Neural crest cell (in vitro differentiated cells): ENCODE measurements around the gene ZFAND2B. TPM values are rescaled to one million over a fixed set of nuclear protein-coding genes. Genes with fewer than 3 reads are reported as not detected.

Experiments
- DNase-seq: peaks from one replicate; pipeline ENCODE4 v3.0.0; 2021; ENCODE audit warnings: low read depth, mixed read lengths, low spot score
- H3K27ac Mint-ChIP-seq: one replicate; pipeline ENCODE4 v1.8.0; 2021; ENCODE audit warnings: mild to moderate bottlenecking, mixed read lengths; ENCODE audit not compliant: unreplicated experiment
- H3K27me3 Mint-ChIP-seq: 2 replicates; pipeline ENCODE4 v1.8.0; 2021; ENCODE audit warnings: low read depth, mild to moderate bottlenecking, mixed read lengths
- H3K36me3 Mint-ChIP-seq: 2 replicates; pipeline ENCODE4 v1.8.0; 2021; ENCODE audit warnings: low read depth, mild to moderate bottlenecking, mixed read lengths
- H3K4me1 Mint-ChIP-seq: 2 replicates; pipeline ENCODE4 v1.8.0; 2021; ENCODE audit warnings: mixed read lengths
- H3K4me3 Mint-ChIP-seq: one replicate; pipeline ENCODE4 v1.8.0; 2021; ENCODE audit warnings: mild to moderate bottlenecking, mixed read lengths
- H3K9me3 Mint-ChIP-seq: 2 replicates; pipeline ENCODE4 v1.8.0; 2021; ENCODE audit warnings: mixed read lengths
- total RNA-seq: library from RNA; stranded (reverse); gene quantifications from 2 replicates; pipeline ENCODE4 v1.2.1, GENCODE V29; 2021
- TF ChIP-seq, protein P1 (sequence below): fragments of 200-600 bp; sonication (generic); conservative IDR thresholded peaks from 2 replicates; pipeline ENCODE4 v1.5.0; 2021; ENCODE audit warnings: antibody characterized with exemption, mild to moderate bottlenecking

Gene ZFAND2B
- total RNA-seq, 1 donor from 2014 or later: 30.1 TPM

DNA sequence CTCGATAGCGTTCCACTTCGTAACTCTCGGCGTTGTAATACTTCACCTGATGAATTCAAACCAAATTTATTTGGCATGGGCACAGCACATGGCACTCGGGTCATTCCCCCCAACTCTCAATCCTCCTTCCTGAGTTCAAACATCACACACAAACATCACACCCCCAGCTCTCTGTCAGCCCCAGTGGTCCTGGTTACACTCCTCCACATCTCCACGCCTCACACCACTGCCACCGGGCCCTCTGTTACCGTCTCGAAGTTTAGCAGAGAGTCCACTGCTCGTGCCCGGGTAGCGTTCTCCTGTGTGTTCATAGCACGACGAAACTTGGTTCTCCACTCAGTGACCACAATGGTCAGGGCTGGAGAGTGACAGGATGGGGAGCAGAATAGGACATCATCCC, 7.6 kb downstream of the ZFAND2B start:
- Mint-ChIP-seq H3K9me3 (no peaks in the 10 kb centered on the region), H3K27me3 (no peaks in the 10 kb centered on the region), H3K4me3 (peak overlapping the region; percentile 15), H3K4me1 (peaks cover 17% of the 10 kb centered on the region), H3K27ac (no peak overlapping the region), H3K36me3 (peaks cover 2% of the 10 kb centered on the region)
- TF ChIP-seq, protein P1, sequence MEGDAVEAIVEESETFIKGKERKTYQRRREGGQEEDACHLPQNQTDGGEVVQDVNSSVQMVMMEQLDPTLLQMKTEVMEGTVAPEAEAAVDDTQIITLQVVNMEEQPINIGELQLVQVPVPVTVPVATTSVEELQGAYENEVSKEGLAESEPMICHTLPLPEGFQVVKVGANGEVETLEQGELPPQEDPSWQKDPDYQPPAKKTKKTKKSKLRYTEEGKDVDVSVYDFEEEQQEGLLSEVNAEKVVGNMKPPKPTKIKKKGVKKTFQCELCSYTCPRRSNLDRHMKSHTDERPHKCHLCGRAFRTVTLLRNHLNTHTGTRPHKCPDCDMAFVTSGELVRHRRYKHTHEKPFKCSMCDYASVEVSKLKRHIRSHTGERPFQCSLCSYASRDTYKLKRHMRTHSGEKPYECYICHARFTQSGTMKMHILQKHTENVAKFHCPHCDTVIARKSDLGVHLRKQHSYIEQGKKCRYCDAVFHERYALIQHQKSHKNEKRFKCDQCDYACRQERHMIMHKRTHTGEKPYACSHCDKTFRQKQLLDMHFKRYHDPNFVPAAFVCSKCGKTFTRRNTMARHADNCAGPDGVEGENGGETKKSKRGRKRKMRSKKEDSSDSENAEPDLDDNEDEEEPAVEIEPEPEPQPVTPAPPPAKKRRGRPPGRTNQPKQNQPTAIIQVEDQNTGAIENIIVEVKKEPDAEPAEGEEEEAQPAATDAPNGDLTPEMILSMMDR: no peak
- no peak for DNase-seq

DNA sequence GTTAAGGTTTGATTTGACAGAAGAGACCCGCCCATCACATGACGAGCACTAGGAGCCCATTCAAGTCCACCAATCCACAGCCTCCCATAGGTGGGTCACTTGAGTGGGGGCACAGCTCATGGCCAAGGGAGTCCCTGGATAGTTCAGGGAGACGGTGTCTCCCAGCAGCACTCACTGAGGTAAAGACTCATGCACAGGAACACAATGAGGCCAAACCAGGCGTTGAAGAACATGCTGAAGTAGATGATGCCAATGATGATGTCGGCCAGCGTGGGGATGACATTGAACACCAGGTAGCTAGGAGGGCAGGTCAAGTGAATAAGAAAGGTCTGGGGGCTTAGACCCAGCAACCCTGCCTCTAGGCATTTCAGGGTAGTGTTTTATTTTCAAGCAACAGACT, 8.2 kb downstream of the ZFAND2B start:
- H3K9me3 Mint-ChIP-seq: no peaks in the 10 kb centered on the region
- H3K36me3 Mint-ChIP-seq: peaks cover 2% of the 10 kb centered on the region
- H3K27me3 Mint-ChIP-seq: no peaks in the 10 kb centered on the region
- no peak overlapping the region for H3K4me3 Mint-ChIP-seq
- DNase-seq: no peak
- peaks cover 19% of the 10 kb centered on the region for H3K4me1 Mint-ChIP-seq
- TF ChIP-seq, protein P1: no peak
- peak overlapping the region; percentile 43 for H3K27ac Mint-ChIP-seq

DNA sequence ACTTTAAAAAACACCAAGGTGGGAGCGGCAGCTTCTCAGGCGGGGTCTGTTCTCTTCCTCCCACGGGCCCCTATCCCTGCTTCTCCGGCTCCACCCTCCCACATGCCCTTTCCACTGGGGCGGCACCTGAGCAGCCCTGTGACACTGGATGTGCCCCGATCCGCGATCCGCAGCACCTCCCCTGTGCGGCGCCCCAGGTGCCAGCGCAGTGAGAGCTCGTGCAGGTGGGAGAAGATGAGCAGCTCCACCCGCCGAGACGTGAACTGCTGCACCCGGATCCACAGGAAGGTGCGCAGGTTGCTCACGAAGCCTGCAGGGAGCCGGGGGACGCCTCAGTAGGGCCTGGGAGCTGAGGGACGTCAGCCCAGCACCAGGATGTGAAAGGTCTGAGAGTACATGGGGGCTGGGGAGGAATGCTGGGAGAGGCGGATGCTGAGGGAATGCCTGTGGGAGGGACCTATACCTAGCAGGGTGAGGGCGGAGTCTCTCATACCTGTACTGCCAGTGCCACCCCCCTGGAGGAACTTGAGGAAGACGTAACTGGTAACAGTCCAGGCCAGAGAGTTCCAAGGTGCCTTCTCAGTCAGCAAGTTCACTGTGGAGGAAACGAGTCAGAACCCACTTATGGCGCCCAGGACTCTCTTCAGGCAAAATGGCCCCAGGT, 9.4 kb downstream of the ZFAND2B start:
- Mint-ChIP-seq H3K36me3 (peaks cover 2% of the 10 kb centered on the region), H3K9me3 (no peaks in the 10 kb centered on the region), H3K27me3 (no peaks in the 10 kb centered on the region), H3K27ac (peak overlapping the region; percentile 88), H3K4me3 (no peak overlapping the region), H3K4me1 (peaks cover 19% of the 10 kb centered on the region)
- TF ChIP-seq, protein P1: no peak
- no peak for DNase-seq

DNA sequence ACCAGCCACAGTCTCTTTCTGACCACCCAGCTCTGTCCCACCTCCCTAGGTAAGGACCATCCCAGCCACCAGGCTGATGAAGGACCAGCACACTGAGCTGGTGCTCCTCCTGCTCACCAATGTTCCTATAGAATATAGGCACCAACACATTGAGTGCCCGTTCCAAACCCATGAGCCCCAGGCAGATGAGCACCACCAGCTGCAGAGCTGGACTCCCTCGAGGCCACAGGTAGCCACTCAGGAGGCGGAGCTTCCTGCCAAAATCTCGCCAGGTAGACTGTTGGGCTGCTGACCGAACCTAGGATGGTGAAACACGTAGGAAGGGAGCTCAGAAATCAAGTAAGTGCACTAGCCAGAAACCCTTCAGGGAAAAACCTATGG, 9.9 kb downstream of the ZFAND2B start:
- Mint-ChIP-seq H3K4me3 (peak overlapping the region; percentile 56), H3K9me3 (no peaks in the 10 kb centered on the region), H3K27ac (no peak overlapping the region), H3K36me3 (peaks cover 2% of the 10 kb centered on the region), H3K27me3 (no peaks in the 10 kb centered on the region), H3K4me1 (peaks cover 19% of the 10 kb centered on the region)
- no peak for DNase-seq
- TF ChIP-seq, protein P1: no peak

DNA sequence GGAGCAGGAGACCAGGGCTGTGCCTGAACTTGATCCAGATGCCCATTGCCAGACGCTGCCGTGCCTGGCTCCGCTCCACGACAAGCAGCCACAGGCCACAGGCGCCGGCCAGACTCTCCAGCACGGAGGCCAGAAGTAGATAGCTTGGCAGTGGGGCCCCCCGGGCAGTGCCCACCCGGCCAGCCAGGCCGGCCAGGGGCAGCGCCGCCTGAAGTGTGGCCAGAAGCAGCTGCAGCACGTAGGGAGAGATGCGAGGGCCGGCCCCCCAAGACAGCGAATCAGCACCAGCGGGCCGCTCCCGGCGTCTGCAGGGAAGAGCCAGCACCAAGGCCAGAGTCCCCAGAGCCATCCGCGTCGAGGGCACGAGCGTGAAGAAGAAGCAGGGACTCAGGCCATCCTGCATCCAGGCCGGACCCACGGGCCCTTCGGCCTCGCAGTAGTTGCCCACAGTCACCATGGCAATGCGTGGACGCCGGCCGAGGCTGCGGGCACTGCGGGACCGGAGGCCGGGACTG, 11.7 kb downstream of the ZFAND2B start:
- no peak for DNase-seq
- peak overlapping the region; percentile 97 for H3K4me3 Mint-ChIP-seq
- H3K9me3 Mint-ChIP-seq: no peaks in the 10 kb centered on the region
- H3K36me3 Mint-ChIP-seq: peaks cover 2% of the 10 kb centered on the region
- H3K4me1 Mint-ChIP-seq: peaks cover 19% of the 10 kb centered on the region
- TF ChIP-seq, protein P1: no peak
- H3K27ac Mint-ChIP-seq: peak overlapping the region; percentile 97
- H3K27me3 Mint-ChIP-seq: no peaks in the 10 kb centered on the region
